Hepatocyte (in vitro differentiated cells): ENCODE results near the gene RAPGEF5. TPM values are rescaled to one million over a fixed set of nuclear protein-coding genes. Genes with fewer than 3 reads are reported as not detected.

ENCODE experiments used
- DNase-seq: peaks from one replicate; pipeline ENCODE4 v3.0.0-alpha.2; 2016; ENCODE audit warnings: low spot score
- H2AFZ ChIP-seq: fragments of 200-600 bp; sonication (generic); 2 replicates; pipeline ENCODE4 v1.6.0; 2016; ENCODE audit warnings: antibody characterized with exemption, mild to moderate bottlenecking
- H3K27ac ChIP-seq: fragments of 200-600 bp; sonication (generic); 2 replicates; pipeline ENCODE4 v1.5.1; 2016; ENCODE audit warnings: mild to moderate bottlenecking
- H3K27me3 ChIP-seq: fragments of 200-600 bp; sonication (generic); 2 replicates; pipeline ENCODE4 v1.6.1; 2016
- H3K36me3 ChIP-seq: fragments of 200-600 bp; sonication (generic); replicated peaks from 2 replicates; pipeline ENCODE4 v1.5.1; 2016; ENCODE audit warnings: low read depth; ENCODE audit not compliant: insufficient read depth
- H3K4me1 ChIP-seq: fragments of 200-600 bp; sonication (generic); 2 replicates; pipeline ENCODE4 v1.5.1; 2016; ENCODE audit warnings: mild to moderate bottlenecking, moderate library complexity; ENCODE audit not compliant: insufficient read depth
- H3K4me2 ChIP-seq: fragments of 200-600 bp; sonication (generic); 2 replicates; pipeline ENCODE4 v1.6.0; 2016
- H3K4me3 ChIP-seq: fragments of 200-600 bp; sonication (generic); 2 replicates; pipeline ENCODE4 v1.5.1; 2016; ENCODE audit warnings: mild to moderate bottlenecking
- H3K79me2 ChIP-seq: fragments of 200-600 bp; sonication (generic); 2 replicates; pipeline ENCODE4 v1.6.0; 2017; ENCODE audit warnings: mild to moderate bottlenecking
- H3K9me2 ChIP-seq: fragments of 200-600 bp; sonication (generic); replicated peaks from 2 replicates; pipeline ENCODE4 v1.6.0; 2017; ENCODE audit warnings: mild to moderate bottlenecking; ENCODE audit not compliant: insufficient read depth
- H3K9me3 ChIP-seq: fragments of 200-600 bp; sonication (generic); 2 replicates; pipeline ENCODE4 v1.5.1; 2016; ENCODE audit warnings: low read depth, mild to moderate bottlenecking
- H4K20me1 ChIP-seq: fragments of 200-600 bp; sonication (generic); 2 replicates; pipeline ENCODE4 v1.6.0; 2016; ENCODE audit warnings: mild to moderate bottlenecking; ENCODE audit not compliant: insufficient read depth, poor library complexity, severe bottlenecking
- CTCF ChIP-seq: fragments of 200-600 bp; sonication (generic); IDR thresholded peaks from 2 replicates; pipeline ENCODE4 v1.5.1; 2016; ENCODE audit warnings: antibody characterized with exemption, mild to moderate bottlenecking; ENCODE audit not compliant: poor library complexity
- EZH2 ChIP-seq: fragments of 200-600 bp; sonication (generic); IDR thresholded peaks from 2 replicates; pipeline ENCODE4 v1.6.1; 2016; ENCODE audit warnings: antibody characterized with exemption, mild to moderate bottlenecking, borderline replicate concordance
- EZH2phosphoT487 ChIP-seq: fragments of 200-600 bp; sonication (generic); IDR thresholded peaks from one replicate; pipeline ENCODE4 v1.6.1; 2018; ENCODE audit warnings: antibody characterized with exemption, mild to moderate bottlenecking, low read depth, moderate library complexity; ENCODE audit not compliant: unreplicated experiment, severe bottlenecking
- WGBS: methylation state at CpG from one replicate; pipeline ENCODE4 v1.1.6; 2016; ENCODE audit warnings: low lambda C conversion rate; ENCODE audit errors: missing lambda C conversion rate; 5-methylcytosine and 5-hydroxymethylcytosine counted together
- polyA plus RNA-seq: library from polyadenylated mRNA; unstranded; fragments of >200 nt; fragmentation: Nextera tagmentation; extraction: Ambion mirVana; gene quantifications from 2 replicates; pipeline ENCODE4 v1.2.1, GENCODE V29; 2016
- total RNA-seq: library from RNA; depleted of rRNA; stranded (reverse); fragments of >200 nt; gene quantifications from 2 replicates; pipeline ENCODE4 v1.2.3, GENCODE V29; 2014

Gene RAPGEF5
- total and polyA plus RNA-seq, 2 experiments from 2014 or later = 5.2 to 14.5 TPM

- no peak overlapping the region for H3K4me3 ChIP-seq
- H3K9me2 ChIP-seq = no peaks in the 10 kb centered on the region
- no peaks in the 10 kb centered on the region for H3K79me2 ChIP-seq
- H2AFZ ChIP-seq = no peak overlapping the region
- H3K36me3 ChIP-seq = no peaks in the 10 kb centered on the region
- WGBS = 83% methylated on average over 1 of the region's 1 CpG
- H3K27ac ChIP-seq = no peak overlapping the region
- no peaks in the 10 kb centered on the region for H4K20me1 ChIP-seq
- H3K4me2 ChIP-seq = no peak overlapping the region
- DNase-seq = no peak
- TF ChIP-seq EZH2phosphoT487 (no peak), CTCF (no peak), EZH2 (no peak)
- no peaks in the 10 kb centered on the region for H3K4me1 ChIP-seq
- H3K27me3 ChIP-seq = no peaks in the 10 kb centered on the region
- no peaks in the 10 kb centered on the region for H3K9me3 ChIP-seq
These were observed 154.8 kb downstream of the RAPGEF5 start for GRCh38 chr7:22202141-22202540.

- H3K9me3 ChIP-seq = no peaks in the 10 kb centered on the region
- WGBS = 81% methylated on average over 4 of the region's 4 CpGs
- H3K79me2 ChIP-seq = no peaks in the 10 kb centered on the region
- no peaks in the 10 kb centered on the region for H3K36me3 ChIP-seq
- H3K4me2 ChIP-seq = no peak overlapping the region
- no peak for DNase-seq
- no peak overlapping the region for H2AFZ ChIP-seq
- no peaks in the 10 kb centered on the region for H4K20me1 ChIP-seq
- H3K27me3 ChIP-seq = no peaks in the 10 kb centered on the region
- no peaks in the 10 kb centered on the region for H3K9me2 ChIP-seq
- no peak overlapping the region for H3K27ac ChIP-seq
- H3K4me3 ChIP-seq = no peak overlapping the region
- H3K4me1 ChIP-seq = no peaks in the 10 kb centered on the region
- TF ChIP-seq EZH2phosphoT487 = no peak
These were observed 155.6 kb downstream of the RAPGEF5 start for GRCh38 chr7:22201186-22201880.

GRCh38 chr7:22200777-22201176 is 156.2 kb downstream of the RAPGEF5 start:
- Histone ChIP-seq H4K20me1 (no peaks in the 10 kb centered on the region), H3K4me2 (no peak overlapping the region), H3K4me3 (no peak overlapping the region), H3K9me3 (no peaks in the 10 kb centered on the region), H3K9me2 (no peaks in the 10 kb centered on the region), H2AFZ (no peak overlapping the region), H3K79me2 (no peaks in the 10 kb centered on the region), H3K27me3 (no peaks in the 10 kb centered on the region), H3K36me3 (no peaks in the 10 kb centered on the region), H3K4me1 (no peaks in the 10 kb centered on the region), H3K27ac (no peak overlapping the region)
- DNase-seq = no peak
- TF ChIP-seq EZH2phosphoT487 (no peak), CTCF (no peak), EZH2 (no peak)

GRCh38 chr7:22200238-22200637 is 156.7 kb downstream of the RAPGEF5 start:
- 94% methylated on average over 4 of the region's 4 CpGs for WGBS
- Histone ChIP-seq H2AFZ (no peak overlapping the region), H3K4me3 (no peak overlapping the region), H3K27ac (no peak overlapping the region), H3K79me2 (no peaks in the 10 kb centered on the region), H3K27me3 (no peaks in the 10 kb centered on the region), H3K9me3 (no peaks in the 10 kb centered on the region), H3K4me1 (no peaks in the 10 kb centered on the region), H3K9me2 (no peaks in the 10 kb centered on the region), H3K4me2 (no peak overlapping the region), H3K36me3 (no peaks in the 10 kb centered on the region), H4K20me1 (no peaks in the 10 kb centered on the region)
- no peak for TF ChIP-seq EZH2
- no peak for TF ChIP-seq CTCF
- no peak for TF ChIP-seq EZH2phosphoT487
- no peak for DNase-seq
